ENCODE results near the gene GNG14. TPM values are rescaled to one million over a fixed set of nuclear protein-coding genes. Genes with fewer than 3 reads are reported as not detected.

GNG14 gene
- total RNA-seq, 2 donors from 2014 or later: not detected

DNA sequence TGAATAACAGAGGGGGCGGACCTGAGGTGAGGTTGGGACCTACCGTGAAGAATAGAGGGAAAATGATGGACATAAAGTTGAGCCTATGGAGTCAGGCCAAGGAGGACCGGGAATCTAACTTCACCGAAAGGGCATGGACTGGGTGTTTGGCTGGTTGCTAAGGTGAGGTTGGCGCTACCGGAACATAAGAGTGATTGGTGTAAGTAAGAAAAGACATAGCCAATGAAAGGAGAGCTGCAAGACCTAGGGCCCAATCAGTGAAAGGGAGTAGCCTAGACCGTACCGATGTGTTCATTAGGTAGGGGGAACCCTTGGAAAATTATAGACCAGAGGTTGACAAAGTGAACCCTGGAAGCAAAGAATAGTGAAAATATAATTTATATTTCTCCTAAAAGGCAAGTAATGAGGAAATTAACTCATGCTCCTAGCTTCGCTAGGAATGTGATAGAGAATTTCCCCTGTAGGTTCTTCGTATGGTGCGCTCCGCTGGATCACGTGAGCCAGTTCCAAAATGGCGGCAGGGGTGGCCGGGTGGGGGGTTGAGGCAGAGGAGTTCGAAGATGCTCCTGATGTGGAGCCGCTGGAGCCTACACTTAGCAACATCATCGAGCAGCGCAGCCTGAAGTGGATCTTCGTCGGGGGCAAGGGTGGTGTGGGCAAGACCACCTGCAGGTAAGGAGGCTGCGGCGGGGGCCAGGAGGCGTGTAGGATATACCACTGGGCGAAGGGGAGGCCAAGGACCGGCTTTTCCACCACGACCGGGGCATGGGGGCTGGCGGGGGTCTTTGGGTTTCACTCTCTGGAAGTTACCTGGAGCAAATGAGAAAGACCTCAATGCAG, 49.4 kb downstream of the GNG14 start, which contains the start of gene GET3:
GET3 (plus strand) TSS at position 503 of the 840 bp plus-strand sequence; CDS start at position 512, 9 bp downstream.
- H3K36me3 Mint-ChIP-seq (ENCODE audit: low read depth): peaks cover 64% of the 10 kb centered on the region
- H3K9me3 Mint-ChIP-seq: no peaks in the 10 kb centered on the region
- peak; percentile 89 for ATAC-seq (replicated peaks)
- H3K4me1 Mint-ChIP-seq: peaks cover 11% of the 10 kb centered on the region
- no peaks in the 10 kb centered on the region for H3K27me3 Mint-ChIP-seq
- H3K27ac Mint-ChIP-seq: peak within 1 kb of the TSS; percentile 96
- peak within 1 kb of the TSS; percentile 89 for H3K4me3 Mint-ChIP-seq

- Mint-ChIP-seq H3K4me3 (peak overlapping the region; percentile 89), H3K36me3 (ENCODE audit: low read depth) (peaks cover 63% of the 10 kb centered on the region), H3K9me3 (no peaks in the 10 kb centered on the region), H3K4me1 (peaks cover 8% of the 10 kb centered on the region), H3K27ac (peak overlapping the region; percentile 96), H3K27me3 (no peaks in the 10 kb centered on the region)
- ATAC-seq (replicated peaks): no peak
These were observed 50.1 kb downstream of the GNG14 start for GRCh38 chr19:12737835-12738351.

Other genes with a start within 250 kb of the GNG14 start
- gene ZNF443, start 247.0 kb upstream of the GNG14 start, total RNA-seq: 1 to 10 TPM; 1.9 to 3.4 TPM
- gene ZNF709, start 203.2 kb upstream of the GNG14 start, total RNA-seq: 1 to 10 TPM; 1.6 to 3.4 TPM
- gene ZNF564, start 136.5 kb upstream of the GNG14 start, total RNA-seq: 1 to 10 TPM; 4.1 to 6.1 TPM
- 10 to 100 TPM in 1 of 2 donors, 1 to 10 TPM in 1; 7.3 to 11.1 TPM for gene ZNF490, start 77.2 kb upstream of the GNG14 start, total RNA-seq
- gene ZNF791, start 77.1 kb upstream of the GNG14 start, total RNA-seq: 10 to 100 TPM; 16.7 to 19.0 TPM
- 100 to 1,000 TPM; 199 to 247 TPM for gene MAN2B1, start 21.3 kb upstream of the GNG14 start, total RNA-seq
- gene WDR83, start 21.2 kb upstream of the GNG14 start, total RNA-seq: 10 to 100 TPM; 17.7 to 30.4 TPM
- gene DHPS, start 6.1 kb upstream of the GNG14 start, total RNA-seq: 100 to 1,000 TPM; 125 to 167 TPM
- gene FBXW9, start 8.6 kb downstream of the GNG14 start, total RNA-seq: 1 to 10 TPM; 4.7 to 9.9 TPM
- 100 to 1,000 TPM in 1 of 2 donors, 10 to 100 TPM in 1; 71.9 to 106 TPM for gene TNPO2, start 35.9 kb downstream of the GNG14 start, total RNA-seq
- 100 to 1,000 TPM; 135 to 172 TPM for gene TRIR, start 46.7 kb downstream of the GNG14 start, total RNA-seq
- 10 to 100 TPM; 37.7 to 66.6 TPM for gene GET3, start 49.5 kb downstream of the GNG14 start, total RNA-seq
- not detected for gene BEST2, start 63.8 kb downstream of the GNG14 start, total RNA-seq
- gene HOOK2, start 87.6 kb downstream of the GNG14 start, total RNA-seq: 10 to 100 TPM; 22.5 to 44.4 TPM
- 100 to 1,000 TPM; 328 to 586 TPM for gene JUNB, start 103.5 kb downstream of the GNG14 start, total RNA-seq
- 100 to 1,000 TPM; 307 to 415 TPM for gene PRDX2, start 113.8 kb downstream of the GNG14 start, total RNA-seq
- gene THSD8, start 114.1 kb downstream of the GNG14 start, total RNA-seq: 10 to 100 TPM; 25.5 to 32.7 TPM
- 10 to 100 TPM; 30.1 to 53.5 TPM for gene RNASEH2A, start 118.6 kb downstream of the GNG14 start, total RNA-seq
- not detected for gene RTBDN, start 146.6 kb downstream of the GNG14 start, total RNA-seq
- 1 to 10 TPM; 2.4 to 2.6 TPM for gene MAST1, start 150.5 kb downstream of the GNG14 start, total RNA-seq
- gene DNASE2, start 193.5 kb downstream of the GNG14 start, total RNA-seq: 10 to 100 TPM; 32.5 to 34.2 TPM
- gene KLF1, start 199.2 kb downstream of the GNG14 start, total RNA-seq: under 1 TPM in 1 of 2 donors, not detected in 1; 0.61 TPM
- 10 to 100 TPM; 25.8 to 48.4 TPM for gene GCDH, start 203.2 kb downstream of the GNG14 start, total RNA-seq
- gene SYCE2, start 231.3 kb downstream of the GNG14 start, total RNA-seq: 1 to 10 TPM; 1.6 to 6.2 TPM
- 100 to 1,000 TPM in 1 of 2 donors, 10 to 100 TPM in 1; 87.9 to 130 TPM for gene FARSA, start 245.7 kb downstream of the GNG14 start, total RNA-seq